ENCODE results near the gene MYO1C.

Gene MYO1C

DNA sequence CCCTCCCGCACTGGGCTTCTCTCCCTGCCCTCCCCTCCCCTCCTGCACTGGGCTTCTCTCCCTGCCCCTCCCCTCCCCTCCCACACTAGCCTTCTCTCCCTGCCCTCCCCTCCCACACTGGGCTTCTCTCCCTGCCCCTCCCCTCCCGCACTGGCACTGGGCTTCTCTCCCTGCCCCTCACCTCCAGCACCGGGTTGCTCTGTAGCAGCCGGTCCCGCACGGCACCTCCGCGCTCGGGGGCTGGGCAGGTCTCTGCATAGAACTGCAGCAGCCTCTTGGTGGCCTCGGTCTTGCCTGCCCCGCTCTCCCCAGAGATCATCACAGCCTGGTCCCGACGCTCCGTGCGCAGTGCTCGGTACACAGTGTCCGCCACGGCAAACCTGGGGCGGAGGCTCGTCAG, 9.8 kb downstream of the MYO1C start:
- Histone ChIP-seq H3K9ac (ENCODE audit: low read length) (no peak overlapping the region), H3K79me2 (ENCODE audit: insufficient read depth, low read length) (no peaks in the 10 kb centered on the region), H3K4me3 (ENCODE audit: insufficient read depth, low read length, poor library complexity, severe bottlenecking) (no peak overlapping the region), H3K9me3 (ENCODE audit: insufficient read depth, low read length) (no peaks in the 10 kb centered on the region), H2AFZ (ENCODE audit: low read depth, low read length, severe bottlenecking) (no peak overlapping the region), H3K9me2 (replicated peaks; ENCODE audit: insufficient read depth, low read length) (no peaks in the 10 kb centered on the region), H3K36me3 (ENCODE audit: low read length) (no peaks in the 10 kb centered on the region), H3K27ac (ENCODE audit: low read depth, low read length) (no peak overlapping the region), H3K4me2 (ENCODE audit: low read depth, low read length, poor library complexity, severe bottlenecking) (no peak overlapping the region), H3K27me3 (ENCODE audit: low read length) (no peaks in the 10 kb centered on the region), H3F3A (ENCODE audit: insufficient read depth) (peaks cover 20% of the 10 kb centered on the region), H4K20me1 (ENCODE audit: low read depth, low read length) (no peaks in the 10 kb centered on the region)
- TF ChIP-seq, protein P1, sequence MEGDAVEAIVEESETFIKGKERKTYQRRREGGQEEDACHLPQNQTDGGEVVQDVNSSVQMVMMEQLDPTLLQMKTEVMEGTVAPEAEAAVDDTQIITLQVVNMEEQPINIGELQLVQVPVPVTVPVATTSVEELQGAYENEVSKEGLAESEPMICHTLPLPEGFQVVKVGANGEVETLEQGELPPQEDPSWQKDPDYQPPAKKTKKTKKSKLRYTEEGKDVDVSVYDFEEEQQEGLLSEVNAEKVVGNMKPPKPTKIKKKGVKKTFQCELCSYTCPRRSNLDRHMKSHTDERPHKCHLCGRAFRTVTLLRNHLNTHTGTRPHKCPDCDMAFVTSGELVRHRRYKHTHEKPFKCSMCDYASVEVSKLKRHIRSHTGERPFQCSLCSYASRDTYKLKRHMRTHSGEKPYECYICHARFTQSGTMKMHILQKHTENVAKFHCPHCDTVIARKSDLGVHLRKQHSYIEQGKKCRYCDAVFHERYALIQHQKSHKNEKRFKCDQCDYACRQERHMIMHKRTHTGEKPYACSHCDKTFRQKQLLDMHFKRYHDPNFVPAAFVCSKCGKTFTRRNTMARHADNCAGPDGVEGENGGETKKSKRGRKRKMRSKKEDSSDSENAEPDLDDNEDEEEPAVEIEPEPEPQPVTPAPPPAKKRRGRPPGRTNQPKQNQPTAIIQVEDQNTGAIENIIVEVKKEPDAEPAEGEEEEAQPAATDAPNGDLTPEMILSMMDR (IDR thresholded peaks at IDR 0.05; ENCODE audit: insufficient read depth, low read length, poor library complexity, severe bottlenecking) = no peak
- TF ChIP-seq EZH2phosphoT487 (conservative IDR thresholded peaks at IDR 0.05; ENCODE audit: low read length) = no peak

- H3K27ac ChIP-seq (ENCODE audit: low read depth, low read length) = no peak overlapping the region
- H3K4me3 ChIP-seq (ENCODE audit: insufficient read depth, low read length, poor library complexity, severe bottlenecking) = no peak overlapping the region
- no peaks in the 10 kb centered on the region for H3K27me3 ChIP-seq (ENCODE audit: low read length)
- peaks cover 12% of the 10 kb centered on the region for H3F3A ChIP-seq (ENCODE audit: insufficient read depth)
- no peaks in the 10 kb centered on the region for H3K79me2 ChIP-seq (ENCODE audit: insufficient read depth, low read length)
- H3K9me3 ChIP-seq (ENCODE audit: insufficient read depth, low read length) = no peaks in the 10 kb centered on the region
- H2AFZ ChIP-seq (ENCODE audit: low read depth, low read length, severe bottlenecking) = no peak overlapping the region
- no peak for TF ChIP-seq EZH2phosphoT487 (conservative IDR thresholded peaks at IDR 0.05; ENCODE audit: low read length)
- TF ChIP-seq, protein P1 (IDR thresholded peaks at IDR 0.05; ENCODE audit: insufficient read depth, low read length, poor library complexity, severe bottlenecking) = no peak
- no peaks in the 10 kb centered on the region for H3K9me2 ChIP-seq (replicated peaks; ENCODE audit: insufficient read depth, low read length)
- H4K20me1 ChIP-seq (ENCODE audit: low read depth, low read length) = no peaks in the 10 kb centered on the region
- no peak overlapping the region for H3K9ac ChIP-seq (ENCODE audit: low read length)
- H3K36me3 ChIP-seq (ENCODE audit: low read length) = no peaks in the 10 kb centered on the region
- H3K4me2 ChIP-seq (ENCODE audit: low read depth, low read length, poor library complexity, severe bottlenecking) = no peak overlapping the region
Observed at GRCh38 chr17:1481736-1482135, 10.8 kb downstream of the MYO1C start.

- no peak overlapping the region for H3K4me3 ChIP-seq (ENCODE audit: insufficient read depth, low read length, poor library complexity, severe bottlenecking)
- no peaks in the 10 kb centered on the region for H3K79me2 ChIP-seq (ENCODE audit: insufficient read depth, low read length)
- H3F3A ChIP-seq (ENCODE audit: insufficient read depth) = peaks cover 4% of the 10 kb centered on the region
- H3K9me3 ChIP-seq (ENCODE audit: insufficient read depth, low read length) = no peaks in the 10 kb centered on the region
- H3K27me3 ChIP-seq (ENCODE audit: low read length) = no peaks in the 10 kb centered on the region
- no peaks in the 10 kb centered on the region for H3K9me2 ChIP-seq (replicated peaks; ENCODE audit: insufficient read depth, low read length)
- H3K4me2 ChIP-seq (ENCODE audit: low read depth, low read length, poor library complexity, severe bottlenecking) = no peak overlapping the region
- no peak overlapping the region for H2AFZ ChIP-seq (ENCODE audit: low read depth, low read length, severe bottlenecking)
- no peaks in the 10 kb centered on the region for H3K36me3 ChIP-seq (ENCODE audit: low read length)
- no peak overlapping the region for H3K9ac ChIP-seq (ENCODE audit: low read length)
- H3K27ac ChIP-seq (ENCODE audit: low read depth, low read length) = no peak overlapping the region
- TF ChIP-seq, protein P1 (IDR thresholded peaks at IDR 0.05; ENCODE audit: insufficient read depth, low read length, poor library complexity, severe bottlenecking) = no peak
- H4K20me1 ChIP-seq (ENCODE audit: low read depth, low read length) = no peaks in the 10 kb centered on the region
Observed at GRCh38 chr17:1480747-1481465, 11.6 kb downstream of the MYO1C start.
